ENCODE measurements around the gene PPM1N. TPM values are rescaled to one million over a fixed set of nuclear protein-coding genes. Genes with fewer than 3 reads are reported as not detected.
"Not testable (repeated sequence)": the region's sequence is repeated elsewhere in the genome, so short reads cannot be mapped to it uniquely, and the experiment has no call there.

PPM1N gene
- total RNA-seq, 3 donors from 2014 or later, result 1.8 to 2.5 (median 2.3) TPM

DNA sequence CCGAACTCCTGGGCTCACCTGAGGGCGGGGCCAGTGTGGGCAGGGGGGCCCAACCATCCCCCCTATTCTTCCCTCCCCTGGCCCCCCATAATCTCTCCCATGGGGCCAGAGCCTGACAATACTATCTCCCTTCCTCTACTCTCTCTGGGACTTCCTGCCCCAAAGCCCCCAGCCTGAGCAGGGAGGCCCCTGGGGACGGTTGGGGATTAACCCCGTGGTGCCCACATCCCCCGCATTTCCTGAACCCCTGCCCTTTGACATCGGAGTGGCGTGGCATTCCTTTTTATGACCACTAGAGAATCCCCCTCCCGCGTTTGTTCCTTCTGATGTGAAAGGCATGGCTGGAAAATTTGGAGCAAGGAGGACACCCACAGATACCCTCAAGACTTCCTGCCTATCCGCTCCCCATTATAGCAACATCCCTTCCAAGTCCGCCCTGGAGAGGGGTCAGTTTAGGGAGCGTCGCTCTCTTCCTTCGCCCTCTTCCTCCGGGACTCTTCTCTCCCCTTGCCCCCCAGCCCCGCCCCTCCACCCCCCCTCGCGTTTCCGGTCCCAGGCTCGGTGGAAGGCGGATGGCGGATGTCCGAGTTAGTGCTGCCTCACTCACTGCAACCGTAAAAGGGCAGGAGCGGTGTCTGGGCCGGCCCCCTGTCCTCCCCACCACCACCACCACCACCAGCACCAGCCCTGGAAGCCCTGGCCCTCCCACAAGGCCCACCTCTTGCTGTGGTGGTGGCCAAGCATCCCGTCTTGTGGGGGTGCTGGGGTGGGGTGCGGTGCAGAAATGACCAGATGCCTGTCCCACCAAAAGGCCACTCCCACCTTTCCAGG, 10.8 kb downstream of the PPM1N start:
- H3K36me3 ChIP-seq, result no peaks in the 10 kb centered on the region
- H3K4me1 ChIP-seq, result peaks cover 4% of the 10 kb centered on the region in 2 donors
- intact Hi-C loops (cut with DNase I; ENCODE audit: low total_unique reads), result loop anchor here (1.0 kb wide), 1 partner anchor 79 kb away; no protein-coding TSS in a partner anchor
- TF ChIP-seq POLR2AphosphoS5 (IDR thresholded peaks at IDR 0.05) (peak in 1 of 3 donors; percentile 26), POLR2A (IDR thresholded peaks at IDR 0.05) (no peak)
- TF ChIP-seq, protein P1, sequence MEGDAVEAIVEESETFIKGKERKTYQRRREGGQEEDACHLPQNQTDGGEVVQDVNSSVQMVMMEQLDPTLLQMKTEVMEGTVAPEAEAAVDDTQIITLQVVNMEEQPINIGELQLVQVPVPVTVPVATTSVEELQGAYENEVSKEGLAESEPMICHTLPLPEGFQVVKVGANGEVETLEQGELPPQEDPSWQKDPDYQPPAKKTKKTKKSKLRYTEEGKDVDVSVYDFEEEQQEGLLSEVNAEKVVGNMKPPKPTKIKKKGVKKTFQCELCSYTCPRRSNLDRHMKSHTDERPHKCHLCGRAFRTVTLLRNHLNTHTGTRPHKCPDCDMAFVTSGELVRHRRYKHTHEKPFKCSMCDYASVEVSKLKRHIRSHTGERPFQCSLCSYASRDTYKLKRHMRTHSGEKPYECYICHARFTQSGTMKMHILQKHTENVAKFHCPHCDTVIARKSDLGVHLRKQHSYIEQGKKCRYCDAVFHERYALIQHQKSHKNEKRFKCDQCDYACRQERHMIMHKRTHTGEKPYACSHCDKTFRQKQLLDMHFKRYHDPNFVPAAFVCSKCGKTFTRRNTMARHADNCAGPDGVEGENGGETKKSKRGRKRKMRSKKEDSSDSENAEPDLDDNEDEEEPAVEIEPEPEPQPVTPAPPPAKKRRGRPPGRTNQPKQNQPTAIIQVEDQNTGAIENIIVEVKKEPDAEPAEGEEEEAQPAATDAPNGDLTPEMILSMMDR (IDR thresholded peaks at IDR 0.05), result peak in 2 of 3 donors; percentile 40 to 44
- H3K9me3 ChIP-seq, result no peaks in the 10 kb centered on the region
- H3K27ac ChIP-seq, result peak overlapping the region; percentile 94 to 95
- DNase-seq (ENCODE audit: low spot score in 2 of 2), result peak; percentile 77 to 83
- no peaks in the 10 kb centered on the region for H3K27me3 ChIP-seq
- H3K4me3 ChIP-seq, result peak overlapping the region; percentile 65 to 99 (median 97)

DNA sequence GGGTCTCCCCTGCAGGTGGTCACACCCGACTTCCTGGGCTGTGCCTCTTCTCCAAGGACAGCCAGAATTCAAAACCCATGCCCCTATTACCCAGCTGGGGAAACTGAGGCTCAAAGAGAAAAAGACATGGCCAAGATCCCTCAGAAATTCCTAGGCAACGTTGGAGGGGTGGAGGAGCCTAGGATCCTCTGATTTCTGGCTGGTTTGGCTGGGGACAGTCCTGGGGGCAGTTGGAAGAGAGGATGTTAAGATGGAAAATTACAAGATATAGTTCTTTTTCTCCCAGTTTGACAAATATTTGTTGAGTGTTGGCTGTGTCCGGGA, 11.4 kb downstream of the PPM1N start:
- Histone ChIP-seq H3K9me3 (no peaks in the 10 kb centered on the region), H3K4me1 (peaks cover 4 to 10% of the 10 kb centered on the region in 2 donors), H3K27me3 (no peaks in the 10 kb centered on the region), H3K36me3 (no peaks in the 10 kb centered on the region), H3K4me3 (peak overlapping the region; percentile 65 to 99 (median 97)), H3K27ac (peak overlapping the region; percentile 94 to 95)
- intact Hi-C loops (cut with DNase I; ENCODE audit: low total_unique reads), result no loop called here
- TF ChIP-seq POLR2AphosphoS5 (IDR thresholded peaks at IDR 0.05) (no peak), POLR2A (IDR thresholded peaks at IDR 0.05) (no peak)
- TF ChIP-seq, protein P1 (IDR thresholded peaks at IDR 0.05), result no peak
- no peak for DNase-seq (ENCODE audit: low spot score in 2 of 2)

GRCh38 chr19:45510352-45510751, 12.1 kb downstream of the PPM1N start:
- peak overlapping the region; percentile 94 to 95 for H3K27ac ChIP-seq

DNA sequence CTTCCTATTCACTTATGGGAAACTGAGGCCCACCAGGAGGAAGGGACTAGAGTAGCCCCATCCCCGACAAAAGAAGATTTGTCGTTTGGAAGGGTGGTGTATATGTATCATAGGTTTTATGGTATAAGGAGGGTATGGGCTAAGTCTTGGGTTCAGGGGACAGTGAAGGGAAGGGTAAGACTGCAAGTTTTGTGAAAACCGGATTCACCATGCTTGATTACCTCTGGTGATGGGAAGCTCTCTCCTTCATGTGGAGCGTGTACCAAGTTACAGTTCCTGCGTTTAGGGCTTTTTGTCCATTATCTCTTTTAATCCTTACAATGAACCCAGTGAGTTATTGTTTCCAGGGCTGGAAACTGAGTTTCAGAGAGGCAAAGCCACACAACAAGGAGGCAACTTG, 12.8 kb downstream of the PPM1N start:
- no peak overlapping the region for H3K27ac ChIP-seq
- H3K4me1 ChIP-seq, result peaks cover 4 to 11% of the 10 kb centered on the region in 2 donors
- TF ChIP-seq POLR2AphosphoS5 (IDR thresholded peaks at IDR 0.05) (no peak), POLR2A (IDR thresholded peaks at IDR 0.05) (no peak)
- TF ChIP-seq, protein P1 (IDR thresholded peaks at IDR 0.05), result no peak
- no peak for DNase-seq (ENCODE audit: low spot score in 2 of 2)
- intact Hi-C loops (cut with DNase I; ENCODE audit: low total_unique reads), result no loop called here
- H3K36me3 ChIP-seq, result no peaks in the 10 kb centered on the region
- no peak overlapping the region for H3K4me3 ChIP-seq
- no peaks in the 10 kb centered on the region for H3K9me3 ChIP-seq
- H3K27me3 ChIP-seq, result no peaks in the 10 kb centered on the region

More at GRCh38 chr19:45510352-45510751, 12.1 kb downstream of the PPM1N start:
- H3K9me3 ChIP-seq; intact Hi-C loops (cut with DNase I; ENCODE audit: low total_unique reads); H3K27me3 ChIP-seq; DNase-seq (ENCODE audit: low spot score in 2 of 2); H3K36me3 ChIP-seq: not testable (repeated sequence)
- Histone ChIP-seq H3K4me3 (peak overlapping the region in 1 of 3 donors; percentile 97), H3K4me1 (peaks cover 4 to 11% of the 10 kb centered on the region in 2 donors)

- TF ChIP-seq POLR2AphosphoS5 (IDR thresholded peaks at IDR 0.05), result no peak
- TF ChIP-seq POLR2A (IDR thresholded peaks at IDR 0.05), result no peak
- TF ChIP-seq, protein P1 (IDR thresholded peaks at IDR 0.05), result no peak
- DNase-seq (ENCODE audit: low spot score in 2 of 2), result no peak
- Histone ChIP-seq H3K36me3 (no peaks in the 10 kb centered on the region), H3K27me3 (no peaks in the 10 kb centered on the region), H3K4me1 (peaks cover 4 to 11% of the 10 kb centered on the region in 2 donors), H3K4me3 (no peak overlapping the region), H3K9me3 (no peaks in the 10 kb centered on the region), H3K27ac (peak overlapping the region; percentile 7 to 82)
- intact Hi-C loops (cut with DNase I; ENCODE audit: low total_unique reads), result no loop called here
Measured at GRCh38 chr19:45512881-45513483, 14.7 kb downstream of the PPM1N start.
